ENCODE data around the gene SLC8B1.
A peak's percentile ranks its signal among the peaks of the same experiment; 100 is the strongest.

Gene SLC8B1

DNA sequence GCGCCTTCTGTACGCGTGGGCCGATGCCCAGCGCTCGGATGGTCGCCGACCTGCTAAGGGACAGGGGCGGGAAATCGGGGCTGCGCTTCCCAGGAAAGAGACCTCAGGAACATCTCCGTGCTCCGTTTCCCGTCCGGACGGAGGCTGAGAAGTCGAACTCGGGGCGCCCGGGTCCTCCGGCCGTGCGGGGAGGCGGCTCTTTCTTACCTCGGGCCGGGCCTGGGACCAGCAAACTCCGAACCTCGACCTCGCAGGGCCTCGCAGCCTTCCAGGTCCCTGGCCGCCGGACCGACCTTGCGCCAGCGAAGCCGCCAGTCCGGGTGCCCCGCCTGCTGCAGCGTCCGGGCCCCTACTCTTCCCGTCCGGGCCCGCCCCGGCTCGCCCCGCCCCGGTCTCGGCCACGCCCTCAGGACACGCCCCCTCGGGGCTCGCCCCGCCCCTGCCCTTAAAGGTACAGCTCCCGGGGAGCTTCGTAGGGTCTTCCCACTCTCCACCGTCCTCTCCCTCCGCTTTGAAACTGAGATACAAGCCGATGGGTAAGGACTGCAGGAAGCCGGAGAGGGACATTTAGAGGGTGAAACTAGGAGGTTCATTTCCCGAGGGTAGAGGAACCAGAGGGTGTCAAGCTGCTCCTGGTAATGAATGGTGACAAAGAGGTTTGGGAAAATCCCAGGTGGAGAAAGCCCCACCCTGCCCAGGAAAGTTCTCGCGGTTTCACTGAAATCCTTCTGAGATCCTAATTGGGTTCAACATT is at the start of gene SLC8B1:
SLC8B1 (minus strand) TSS at position 324 of the 754 bp plus-strand sequence. CDS start 2,231 bp downstream, outside the sequence.
- DNase-seq, result peak; percentile 91

DNA sequence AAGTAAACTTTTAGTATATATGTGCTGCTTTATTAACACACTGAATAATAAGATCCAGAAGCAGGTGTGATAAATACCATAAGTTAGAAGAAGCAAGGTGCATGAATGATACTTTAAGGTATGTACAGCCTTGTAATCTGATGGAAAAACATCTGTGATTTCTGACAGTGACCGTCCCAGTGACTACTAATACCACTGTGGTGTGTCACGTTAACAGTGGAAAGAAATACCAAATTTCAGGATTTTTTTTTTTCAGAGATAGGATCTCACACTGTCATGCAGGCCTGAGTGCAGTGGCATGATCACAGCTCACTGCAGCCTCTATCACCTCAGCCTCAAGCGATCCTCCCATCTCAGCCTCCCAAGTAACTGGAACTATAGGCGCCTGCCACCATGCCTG is 47.3 kb upstream of the SLC8B1 start:
- no peak for DNase-seq

DNA sequence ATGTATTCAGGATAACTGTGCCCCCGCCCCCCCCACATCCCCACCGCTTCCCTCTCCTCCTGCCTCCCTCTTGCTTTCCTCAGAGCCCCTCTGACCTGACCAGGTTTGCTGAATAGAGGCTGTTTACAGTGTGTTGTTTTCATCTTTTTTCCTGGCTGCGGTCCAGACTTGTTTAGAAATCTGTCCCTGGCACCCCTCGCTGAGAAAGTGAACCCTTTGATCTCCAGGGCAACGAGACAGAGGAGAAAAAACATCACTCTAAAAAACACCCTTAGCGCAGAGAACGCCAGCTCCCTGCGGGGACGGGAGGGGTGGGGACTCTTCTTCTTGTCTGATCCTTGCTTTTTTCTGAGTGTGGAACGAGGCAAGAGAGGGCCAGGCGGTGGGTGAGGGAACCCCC is 46.3 kb upstream of the SLC8B1 start:
- DNase-seq, result no peak

DNA sequence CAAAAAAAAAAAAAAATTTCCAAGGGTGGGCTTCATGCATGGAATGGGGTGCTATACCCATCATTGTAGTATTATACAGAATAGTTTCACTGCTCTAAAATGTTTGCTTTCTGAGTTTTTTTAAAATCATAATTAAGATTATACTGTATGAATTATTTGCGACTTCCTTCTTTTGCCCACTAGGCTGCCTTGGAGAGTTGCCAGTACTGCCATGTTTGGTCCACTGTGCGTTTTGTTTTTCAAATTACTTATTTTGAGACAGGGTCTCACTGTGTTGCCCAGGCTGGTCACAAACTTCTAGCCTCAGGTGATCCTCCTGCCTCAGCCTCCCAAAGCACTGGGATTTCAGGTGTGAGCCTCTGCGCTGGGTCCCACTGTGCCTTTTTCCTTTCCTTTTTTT is 43.4 kb upstream of the SLC8B1 start:
- DNase-seq, result no peak

DNA sequence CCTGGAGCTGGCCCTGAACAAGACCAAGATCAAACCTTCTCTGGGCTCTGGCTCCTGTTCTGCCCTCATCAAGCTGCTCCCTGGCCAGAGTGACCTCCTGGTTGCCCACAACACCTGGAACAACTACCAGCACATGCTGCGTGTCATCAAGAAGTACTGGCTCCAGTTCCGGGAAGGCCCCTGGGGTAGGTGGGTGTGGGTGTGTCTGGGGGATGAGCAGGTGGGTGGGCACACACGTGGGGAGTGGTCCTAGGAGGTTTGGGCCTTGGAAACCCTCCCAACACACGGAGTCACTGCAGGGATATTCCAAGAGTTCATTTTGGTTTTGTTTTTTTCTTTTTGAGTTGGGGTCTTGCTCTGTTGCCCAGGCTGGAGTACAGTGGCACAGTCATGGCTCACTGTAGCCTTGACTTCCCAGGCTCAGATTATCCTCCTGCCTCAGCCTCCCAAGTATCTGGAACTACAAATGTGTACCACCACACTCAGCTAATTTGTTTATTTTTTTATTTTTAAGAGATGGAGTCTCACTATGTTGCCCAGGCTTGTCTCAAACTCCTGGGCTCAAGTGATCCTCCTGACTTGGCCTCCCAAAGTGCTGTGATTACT is 40.0 kb upstream of the SLC8B1 start:
- DNase-seq, result no peak

DNA sequence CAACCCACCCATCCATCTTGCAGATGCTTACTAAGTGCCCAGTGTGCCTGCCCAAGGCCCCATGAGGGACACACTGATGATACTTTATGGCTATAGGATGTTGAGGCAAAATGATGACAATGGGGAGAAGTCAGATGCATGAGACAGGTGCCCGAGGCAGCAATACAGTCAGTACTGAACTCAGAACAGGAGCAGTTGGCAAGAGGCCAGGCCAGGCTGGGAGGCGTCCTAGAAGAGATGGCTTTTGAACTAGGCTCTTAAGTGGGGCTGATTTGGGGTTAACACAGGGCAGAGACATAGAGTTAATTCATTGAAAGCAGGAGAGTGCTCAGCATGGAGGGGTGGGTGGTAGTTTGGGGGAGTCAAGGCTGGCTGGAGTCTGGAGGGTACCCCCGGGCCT is 39.1 kb upstream of the SLC8B1 start:
- no peak for DNase-seq

DNA sequence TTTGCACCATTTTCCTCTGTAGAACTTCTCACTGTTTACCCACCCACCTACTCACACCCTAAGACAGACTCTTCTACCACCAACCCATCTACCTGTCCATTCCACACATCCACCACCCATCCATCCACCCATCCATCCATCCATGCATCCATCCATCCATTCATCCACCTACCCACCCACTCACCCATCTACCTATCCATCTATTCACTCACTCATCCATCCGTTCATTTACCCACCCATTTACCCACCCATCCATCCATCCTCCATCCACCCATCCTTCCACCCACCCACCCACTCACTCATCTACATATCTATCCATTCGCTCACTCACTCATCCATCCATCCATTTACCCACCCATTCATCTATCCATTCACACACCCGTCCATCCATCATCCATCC is 38.5 kb upstream of the SLC8B1 start:
- no peak for DNase-seq

DNA sequence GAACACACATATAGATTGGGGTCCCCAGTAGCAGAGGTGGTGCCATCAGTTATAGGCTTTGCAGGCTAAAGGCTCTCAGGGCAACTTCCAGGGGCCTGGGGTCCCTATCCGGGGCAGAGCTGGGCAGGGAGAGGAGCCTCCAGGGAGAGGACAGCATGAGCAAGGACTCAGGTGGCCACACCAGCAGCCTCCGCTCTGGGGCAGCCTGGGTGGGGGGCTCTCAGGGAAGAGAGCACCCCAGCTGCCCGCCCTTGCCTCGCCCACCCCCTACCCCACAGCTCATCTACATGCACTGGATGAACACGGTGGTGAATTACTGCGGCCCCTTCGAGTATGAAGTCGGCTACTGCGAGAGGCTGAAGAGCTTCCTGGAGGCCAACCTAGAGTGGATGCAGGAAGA is 37.5 kb upstream of the SLC8B1 start:
- DNase-seq, result no peak

DNA sequence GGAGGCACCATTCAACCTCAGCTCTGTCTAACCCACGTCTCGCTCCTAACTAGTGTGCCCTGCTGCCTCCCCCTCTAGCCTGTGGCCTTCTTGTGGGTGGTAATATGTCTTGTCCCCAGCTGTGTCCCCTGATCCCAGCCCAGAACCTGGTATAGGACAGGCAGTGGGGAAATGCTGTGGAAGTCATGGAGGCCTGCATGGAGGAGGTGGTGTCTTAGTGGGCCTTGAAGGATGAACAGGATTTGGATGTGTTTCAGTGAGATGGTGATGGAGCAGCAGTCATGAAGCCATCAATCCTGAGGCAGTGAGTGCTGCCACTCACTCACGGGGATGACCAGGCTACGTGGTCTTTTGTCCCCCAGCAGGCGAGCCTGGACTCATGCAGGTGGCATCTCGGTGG is 36.9 kb upstream of the SLC8B1 start:
- DNase-seq, result no peak

DNA sequence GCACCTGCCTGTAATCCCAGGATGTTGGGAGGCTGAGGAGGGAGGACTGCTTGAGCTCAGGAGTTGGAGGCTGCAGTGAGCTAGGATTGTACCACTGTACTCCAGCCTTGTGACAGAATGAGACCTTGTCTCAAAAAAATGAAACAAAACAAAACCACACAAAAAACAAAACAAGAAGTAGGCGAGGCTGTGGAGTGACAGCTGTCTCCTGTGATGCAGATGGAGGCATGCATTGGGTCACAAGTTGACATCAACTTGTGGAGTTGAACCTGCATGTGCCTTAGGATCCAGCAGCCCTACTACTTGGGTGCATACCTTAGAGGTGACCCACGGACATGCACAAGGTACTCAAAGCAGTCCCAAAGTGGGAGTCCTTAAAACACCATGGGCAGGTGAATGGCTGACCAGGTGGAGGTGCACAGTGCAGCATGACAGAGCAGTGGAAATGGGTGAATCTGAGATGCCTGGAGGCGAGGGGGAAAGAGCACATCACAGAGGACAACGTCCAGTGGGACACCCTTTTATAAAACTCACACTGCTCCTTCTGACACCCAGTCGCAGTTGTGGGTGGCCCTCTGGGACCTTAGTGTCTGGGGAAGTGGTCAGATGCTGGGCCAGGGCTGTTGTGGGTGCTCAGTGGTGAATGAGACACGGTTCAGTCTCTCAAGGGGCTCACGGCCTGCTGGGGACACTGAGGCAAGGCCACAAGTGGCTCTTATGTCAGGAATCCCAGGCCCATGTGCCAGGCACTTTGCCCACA is 36.2 kb upstream of the SLC8B1 start:
- no peak for DNase-seq

DNA sequence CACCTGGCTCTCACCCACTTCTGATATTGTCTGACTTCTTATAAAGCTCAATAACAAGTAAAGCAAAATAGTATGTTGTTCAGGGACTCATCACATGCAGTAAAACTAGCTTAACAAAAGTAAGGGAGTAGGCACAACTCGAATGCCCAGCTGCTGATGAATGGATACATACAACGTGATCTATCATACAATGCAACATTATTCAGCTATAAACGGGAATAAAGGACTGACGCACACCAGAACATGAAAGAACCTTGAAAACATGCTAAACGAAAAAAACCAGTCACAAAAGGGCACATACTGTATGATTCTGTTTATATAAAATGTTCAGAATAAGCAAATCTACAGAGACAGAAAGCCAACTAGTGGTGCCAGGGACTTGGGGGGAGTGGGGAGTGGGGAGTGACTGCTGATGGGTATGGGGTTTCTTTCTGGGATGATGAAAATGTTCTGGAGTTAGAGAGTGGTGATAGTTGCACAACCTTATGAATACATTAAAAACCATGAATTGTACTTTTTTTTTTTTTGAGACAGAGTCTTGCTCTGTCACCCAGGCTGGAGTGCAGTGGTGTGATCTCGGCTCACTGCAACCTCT is 34.6 kb upstream of the SLC8B1 start:
- no peak for DNase-seq

DNA sequence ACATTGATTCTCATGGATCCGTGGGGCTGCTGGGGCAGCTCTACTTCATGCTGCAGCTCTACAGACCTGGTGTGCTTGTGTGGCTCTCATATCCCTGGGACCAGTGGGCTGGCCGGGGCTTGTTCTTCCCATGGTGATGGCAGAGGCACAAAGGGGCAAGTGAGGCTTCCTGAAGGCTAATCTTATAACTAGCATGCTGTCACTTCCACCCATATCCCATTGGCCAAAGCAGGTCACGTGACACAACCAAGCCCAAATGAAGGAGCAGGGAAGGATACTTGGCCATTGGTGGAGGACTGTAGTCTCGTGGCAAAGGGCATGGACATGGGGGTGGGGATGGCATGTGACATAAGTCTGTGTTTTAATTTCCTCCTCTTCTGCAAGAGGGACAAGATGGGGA is 33.4 kb upstream of the SLC8B1 start:
- no peak for DNase-seq

DNA sequence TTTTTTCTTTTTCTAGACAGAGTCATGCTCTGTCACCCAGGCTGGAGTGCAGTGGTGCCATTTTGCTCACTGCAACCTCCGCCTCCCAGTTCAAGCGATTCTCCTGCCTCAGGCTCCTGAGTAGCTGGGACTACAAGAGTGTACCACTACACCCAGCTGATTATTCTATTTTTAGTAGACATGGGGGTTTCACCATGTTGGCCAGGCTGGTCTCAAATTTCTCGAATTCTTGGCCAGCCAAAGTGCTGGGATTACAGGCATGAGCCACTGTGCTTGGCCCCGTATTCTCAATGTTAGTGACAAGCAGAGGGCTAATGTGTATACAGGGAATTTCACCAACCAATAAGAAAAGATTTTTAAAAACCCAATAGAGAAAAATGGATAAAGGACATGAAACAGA is 31.9 kb upstream of the SLC8B1 start:
- DNase-seq, result no peak

DNA sequence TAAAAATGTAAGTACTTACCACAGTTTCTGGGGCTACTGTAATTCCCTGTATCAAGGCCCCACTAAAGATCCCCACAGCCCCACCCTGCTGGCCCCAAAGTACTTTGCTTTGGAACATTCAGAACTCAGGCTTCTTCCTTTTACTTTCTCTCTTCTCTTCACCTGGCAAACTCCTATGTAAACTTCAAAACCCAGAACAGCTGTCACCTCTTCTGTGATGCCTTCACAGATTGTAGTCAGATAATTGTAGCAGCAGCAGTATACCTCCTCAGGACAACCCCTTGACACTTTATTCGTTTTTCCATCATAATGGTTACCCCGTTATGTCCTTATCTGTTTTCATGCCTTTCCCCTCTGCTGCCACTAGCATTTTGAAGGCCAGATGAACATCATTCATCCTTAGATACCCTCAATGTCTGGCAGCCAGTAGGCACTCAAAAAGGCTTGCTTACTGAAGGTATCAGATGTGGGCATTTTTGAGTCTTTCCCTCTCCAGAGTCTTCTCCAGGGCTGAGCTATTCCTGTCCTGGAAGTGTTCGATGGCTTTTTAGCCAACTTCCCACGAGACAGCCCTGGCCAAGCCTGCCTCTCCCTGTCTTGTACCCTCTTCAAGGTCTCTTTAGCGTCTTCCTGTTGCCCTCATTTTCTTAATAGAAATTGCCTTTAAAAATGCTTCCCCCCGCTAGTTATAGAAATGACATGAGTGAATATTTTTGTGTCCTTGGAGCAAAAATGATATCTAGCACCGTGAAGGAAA is 30.9 kb upstream of the SLC8B1 start:
- DNase-seq, result no peak

DNA sequence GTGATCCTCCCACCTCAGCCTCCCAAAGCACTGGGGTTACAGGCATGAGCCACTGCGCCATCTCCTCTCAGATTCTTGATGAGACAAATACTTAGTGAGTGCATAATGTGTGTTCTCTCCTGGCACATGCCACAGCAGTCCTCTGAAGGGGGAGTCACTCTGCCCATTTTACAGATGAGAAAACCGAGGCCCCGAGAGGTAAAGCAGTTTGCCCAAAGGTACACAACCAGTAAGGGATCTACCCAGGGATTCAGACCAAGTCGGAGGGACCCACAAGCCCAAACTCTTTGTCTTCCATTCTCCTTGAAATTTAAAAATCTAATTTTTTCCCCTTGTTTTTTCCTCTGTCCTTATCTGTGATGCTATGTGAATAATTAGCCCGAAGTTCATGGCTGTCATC is 29.8 kb upstream of the SLC8B1 start:
- no peak for DNase-seq

DNA sequence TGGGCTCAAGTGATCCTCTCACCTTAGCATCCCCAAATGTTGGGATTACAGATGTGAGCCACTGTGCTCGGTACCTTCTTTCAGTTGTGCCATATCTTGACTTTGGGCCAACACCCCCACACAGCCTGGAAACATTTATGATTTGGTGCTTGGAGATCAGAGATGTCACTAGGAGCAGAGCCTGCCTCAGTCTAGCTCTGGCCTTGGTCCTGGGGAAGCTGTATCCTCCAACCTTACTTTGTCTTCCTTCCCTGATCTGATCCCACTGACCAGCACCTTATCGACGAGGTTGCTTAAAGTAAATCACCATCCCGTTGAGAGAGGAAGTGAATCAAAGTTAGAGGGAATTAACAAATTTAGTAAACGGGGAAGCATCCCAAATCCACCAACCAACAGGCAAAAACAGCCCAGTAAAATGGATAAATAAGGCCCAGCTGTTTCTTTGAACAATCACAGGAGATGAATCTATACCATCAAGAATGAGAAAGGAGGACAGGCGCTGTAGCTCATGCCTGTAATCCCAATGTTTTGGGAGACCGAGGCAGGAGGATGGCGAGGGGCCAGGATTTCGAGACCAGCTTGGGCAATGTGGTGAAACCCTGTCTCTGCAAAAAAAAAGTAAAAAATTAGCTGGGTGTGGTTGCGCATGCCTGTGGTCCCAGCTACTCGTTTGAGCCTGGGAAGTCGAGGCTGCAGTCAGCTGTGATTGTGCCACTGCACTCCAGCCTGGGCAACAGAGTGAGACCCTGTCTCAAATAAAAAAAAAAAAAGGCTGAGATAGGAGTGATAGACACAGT is 26.9 kb upstream of the SLC8B1 start:
- DNase-seq, result no peak

DNA sequence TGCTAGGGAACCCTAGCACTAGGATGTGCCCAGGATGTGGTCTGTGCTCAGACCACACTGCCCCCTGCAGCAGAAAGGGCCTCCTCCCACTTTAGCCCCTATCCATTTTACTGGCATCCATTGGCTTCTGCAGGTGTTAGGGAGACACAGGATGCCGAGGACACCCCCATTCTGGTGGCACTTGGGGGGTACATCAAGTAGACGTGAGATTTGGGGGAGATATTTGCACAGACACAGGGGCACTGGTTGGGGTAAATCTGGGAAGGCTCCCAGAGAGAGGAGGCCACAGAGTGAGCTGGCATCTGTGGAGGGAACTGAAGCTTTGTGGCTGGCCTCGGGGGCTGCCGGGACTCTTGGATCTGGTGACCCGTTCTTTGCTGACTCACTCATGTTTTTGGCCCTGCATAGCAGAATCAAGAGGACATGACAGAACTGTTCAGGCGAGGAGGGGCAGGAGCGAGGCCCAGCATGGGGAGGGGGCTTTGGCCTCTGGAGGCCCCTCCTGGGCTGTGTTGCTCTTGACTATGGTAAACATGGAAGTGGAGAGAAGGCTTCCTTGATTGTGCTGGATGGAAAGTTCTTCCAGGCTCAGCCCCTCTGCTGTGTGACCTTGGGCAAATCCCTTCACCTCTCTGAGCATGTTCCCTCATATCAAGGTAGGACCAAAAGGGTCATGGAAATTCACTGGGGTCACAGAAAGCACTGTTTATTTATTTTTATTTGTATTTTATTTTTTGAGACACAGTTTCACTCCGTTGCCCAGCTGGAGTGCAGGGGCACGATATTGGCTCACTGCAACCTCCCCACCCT is 25.2 kb upstream of the SLC8B1 start:
- DNase-seq, result no peak

DNA sequence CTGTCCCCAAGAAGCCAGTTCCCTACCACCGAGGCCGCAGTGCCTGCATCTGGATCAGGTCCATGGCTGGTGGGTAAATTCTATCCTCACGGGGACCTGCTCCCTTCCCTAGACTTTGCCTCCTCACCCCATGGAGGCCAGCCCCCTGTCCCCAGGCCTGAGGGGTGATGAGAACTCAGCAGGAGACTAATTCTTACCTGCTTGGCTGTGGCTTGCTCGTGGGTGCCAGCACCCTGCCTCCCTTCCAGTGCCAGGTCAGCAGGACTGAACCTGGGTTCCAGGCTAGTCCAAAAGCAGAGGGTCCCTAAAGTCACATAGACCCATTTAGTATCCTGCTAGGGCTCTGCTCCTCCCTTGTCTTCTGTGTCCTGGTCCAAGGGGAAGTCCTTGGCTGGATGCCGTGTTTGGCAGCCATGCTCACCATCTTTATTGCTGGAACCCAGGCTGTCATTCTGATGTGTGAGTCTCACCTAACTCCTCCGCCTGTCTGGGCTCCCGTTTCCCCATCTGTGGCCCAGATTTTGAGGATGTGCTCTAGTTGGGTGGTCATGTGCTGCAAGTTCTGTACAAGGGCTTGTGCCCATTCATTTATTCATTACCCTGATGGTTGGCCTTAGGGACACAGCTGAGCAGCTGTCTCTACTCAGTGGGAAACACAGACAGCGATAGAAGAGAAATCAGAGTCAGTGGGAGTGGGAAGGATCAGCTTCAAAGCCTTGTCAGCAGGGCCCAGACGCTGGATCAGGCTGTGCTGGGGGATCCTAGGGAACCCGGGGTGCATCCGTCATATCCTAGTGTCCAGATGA is 24.4 kb upstream of the SLC8B1 start:
- peak; percentile 47 for DNase-seq

DNA sequence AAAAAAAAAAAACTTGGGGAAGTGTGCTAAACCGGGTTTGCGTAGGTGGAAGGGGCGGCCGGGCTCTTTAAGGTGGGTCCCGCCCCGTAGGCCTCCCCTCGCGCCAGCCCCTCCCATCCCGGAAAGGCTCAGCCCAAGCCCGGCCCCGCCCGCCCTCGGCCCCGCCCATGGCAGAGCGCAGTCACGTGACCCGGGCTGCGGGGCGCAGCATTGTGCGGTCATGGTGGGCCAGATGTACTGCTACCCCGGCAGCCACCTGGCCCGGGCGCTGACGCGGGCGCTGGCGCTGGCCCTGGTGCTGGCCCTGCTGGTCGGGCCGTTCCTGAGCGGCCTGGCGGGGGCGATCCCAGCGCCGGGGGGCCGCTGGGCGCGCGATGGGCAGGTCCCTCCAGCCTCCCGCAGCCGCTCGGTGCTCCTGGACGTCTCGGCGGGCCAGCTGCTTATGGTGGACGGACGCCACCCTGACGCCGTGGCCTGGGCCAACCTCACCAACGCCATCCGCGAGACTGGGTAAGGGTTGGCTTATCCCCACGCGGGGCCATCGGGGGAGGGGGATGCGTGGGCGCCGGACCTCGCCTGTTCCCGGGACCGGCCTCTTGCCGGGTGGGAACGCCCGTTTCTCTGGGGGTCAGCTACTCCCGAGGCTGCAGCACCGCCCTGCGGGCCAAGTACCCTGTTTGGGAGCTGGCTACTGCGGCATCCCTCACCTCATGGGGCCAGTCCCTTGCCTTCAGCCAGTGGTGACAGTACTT is 23.6 kb upstream of the SLC8B1 start, which contains the start of gene PLBD2:
PLBD2 (plus strand) TSS at position 207 of the 752 bp plus-strand sequence; CDS start at position 221, 14 bp downstream.
- DNase-seq, result peak; percentile 98
